ENCODE measurements around the gene EIF5. TPM values are rescaled to one million over a fixed set of nuclear protein-coding genes. Genes with fewer than 3 reads are reported as not detected.

The EIF5 gene
- total and polyA plus RNA-seq, 2 of the 8 experiments (the other 6 are each of a cell fraction or from before 2014, with no cell fraction given): 179 to 323 TPM

GRCh38 chr14:103315941-103316340 is 18.1 kb upstream of the EIF5 start:
- no peak overlapping the region for H3K14ac ChIP-seq (ENCODE audit: insufficient read length)
- no peaks in the 10 kb centered on the region for H3K79me1 ChIP-seq (ENCODE audit: low read depth, low read length)
- no peak overlapping the region for H2BK20ac ChIP-seq (ENCODE audit: low read length)
- ChIA-PET POLR2A (ENCODE audit: partially characterized antibody) (interaction anchor here (2.7 to 15.8 kb wide), 2 partner anchors 12 to 25 kb away, joined by 12 to 229 read pairs; partner anchors contain the start of gene EIF5), CTCF (ENCODE audit: partially characterized antibody) (interaction anchor here (1.0 kb wide), 1 partner anchor 23 kb away, joined by 3 read pairs; no protein-coding TSS in a partner anchor)
- H4K5ac ChIP-seq (ENCODE audit: insufficient read length, low read depth, low read length): no peak overlapping the region
- H2BK120ac ChIP-seq (replicated peaks; ENCODE audit: low read depth, low read length): no peak overlapping the region
- no peak overlapping the region for H3K27ac ChIP-seq (ENCODE audit: low read depth, low read length)
- H3K18ac ChIP-seq (ENCODE audit: extremely low read depth, low read length): no peak overlapping the region
- H4K20me1 ChIP-seq (replicated peaks in 1 of 2; ENCODE audit: control insufficient read depth in 1 of 2, insufficient read depth in 2 of 2, low read length in 2 of 2): no peaks in the 10 kb centered on the region
- H4K8ac ChIP-seq (ENCODE audit: extremely low read depth, insufficient read depth, low read length): no peak overlapping the region
- no peak overlapping the region for H3K4me3 ChIP-seq (ENCODE audit: extremely low read depth in 1 of 4, insufficient read depth in 2 of 4, low read depth in 3 of 4, low read length in 4 of 4)
- FAIRE-seq (no peak), DNase-seq (ENCODE audit: low read depth in 1 of 2, low spot score in 2 of 2) (no peak)
- no peak overlapping the region for H3K4me2 ChIP-seq (ENCODE audit: insufficient read depth in 1 of 2, low read depth in 2 of 2, low read length in 2 of 2)
- no peaks in the 10 kb centered on the region for H3K36me3 ChIP-seq (ENCODE audit: control insufficient read depth in 2 of 4, insufficient read depth in 4 of 4, low read length in 3 of 4)
- WGBS, 2 experiments (ENCODE audit: extremely low coverage in 1 of 2, insufficient coverage in 1 of 2, insufficient read length in 1 of 2, insufficient replicate concordance in 2 of 2, low coverage in 1 of 2, low lambda C conversion rate in 2 of 2, missing lambda C conversion rate in 1 of 2): 85% methylated on average over 11 of the region's 11 CpGs; no CpG with 5 or more reads in 1 of the 2 experiments
- H3K4ac ChIP-seq (replicated peaks; ENCODE audit: insufficient read length, low read depth, low read length): no peak overlapping the region
- no peak overlapping the region for H2BK12ac ChIP-seq (ENCODE audit: low read depth, low read length)
- H4K91ac ChIP-seq (replicated peaks; ENCODE audit: insufficient read length, low read length): no peak overlapping the region
- H2BK5ac ChIP-seq (ENCODE audit: low read depth, low read length): no peak overlapping the region; the same call in 1 of the 2 replicates
- no peaks in the 10 kb centered on the region for H3K9me3 ChIP-seq (ENCODE audit: insufficient read depth in 2 of 2, low read depth in 1 of 2, low read length in 1 of 2)
- H3K23ac ChIP-seq (ENCODE audit: insufficient read length): no peak overlapping the region
- H2AFZ ChIP-seq (ENCODE audit: low read length): no peak overlapping the region
- no peak overlapping the region for H3K9ac ChIP-seq (replicated peaks in 1 of 4; ENCODE audit: extremely low read depth in 1 of 4, low read depth in 3 of 4, low read length in 3 of 4)
- H3K56ac ChIP-seq (replicated peaks; ENCODE audit: insufficient read length, low read depth, low read length): no peak overlapping the region
- H3K27me3 ChIP-seq (replicated peaks in 1 of 4; ENCODE audit: control insufficient read depth in 3 of 4, extremely low read depth in 1 of 4, insufficient read depth in 3 of 4, low read length in 3 of 4): no peaks in the 10 kb centered on the region
- H3K4me1 ChIP-seq (replicated peaks in 1 of 4; ENCODE audit: control insufficient read depth in 3 of 4, insufficient read depth in 4 of 4, low read length in 3 of 4): peaks cover 4 to 17% (median 9%) of the 10 kb centered on the region in 4 experiments
- H2AK5ac ChIP-seq (ENCODE audit: low read depth, low read length): no peak overlapping the region
- no peak overlapping the region for H2BK15ac ChIP-seq (ENCODE audit: low read length)
- no peaks in the 10 kb centered on the region for H3K79me2 ChIP-seq (ENCODE audit: control insufficient read depth in 1 of 2, insufficient read depth in 2 of 2, low read length in 2 of 2)
- no peaks in the 10 kb centered on the region for H3K23me2 ChIP-seq (ENCODE audit: low read depth, low read length)
- TF ChIP-seq POLR2A (IDR thresholded peaks at IDR 0.05; ENCODE audit: control extremely low read depth in 1 of 2, low read depth in 2 of 2, low read length in 2 of 2) (no peak), NANOG (IDR thresholded peaks at IDR 0.05; ENCODE audit: insufficient read depth, low read depth, low read length, poor library complexity, severe bottlenecking) (no peak), KDM4A (IDR thresholded peaks at IDR 0.05; ENCODE audit: low read depth, low read length, severe bottlenecking) (no peak), CEBPB (IDR thresholded peaks at IDR 0.05; ENCODE audit: low read depth, low read length) (no peak), SP2 (IDR thresholded peaks at IDR 0.05; ENCODE audit: low read length) (no peak), E2F6 (IDR thresholded peaks at IDR 0.05) (no peak), RNF2 (IDR thresholded peaks at IDR 0.05; ENCODE audit: borderline replicate concordance, low read depth, low read length, missing control alignments, poor library complexity, severe bottlenecking) (no peak), POLR2AphosphoS5 (IDR thresholded peaks at IDR 0.05; ENCODE audit: low read depth, low read length) (no peak), BCL11A (IDR thresholded peaks at IDR 0.05; ENCODE audit: low read depth in 2 of 2, low read length in 2 of 2) (no peak), TCF12 (IDR thresholded peaks at IDR 0.05; ENCODE audit: low read depth, low read length) (no peak), JUND (IDR thresholded peaks at IDR 0.05; ENCODE audit: low read length) (no peak), TEAD4 (IDR thresholded peaks at IDR 0.05; ENCODE audit: low read depth, low read length) (no peak), SIN3A (conservative IDR thresholded peaks at IDR 0.05 in 1 of 2, IDR thresholded peaks at IDR 0.05 in 1 of 2; ENCODE audit: low read depth in 1 of 2, low read length in 2 of 2) (no peak), TBP (IDR thresholded peaks at IDR 0.05; ENCODE audit: low read depth, low read length) (no peak)
